ENCODE data around the gene TBX6.
"Not testable (repeated sequence)": the region's sequence is repeated elsewhere in the genome, so short reads cannot be mapped to it uniquely, and the experiment has no call there.

Gene TBX6, protein sequence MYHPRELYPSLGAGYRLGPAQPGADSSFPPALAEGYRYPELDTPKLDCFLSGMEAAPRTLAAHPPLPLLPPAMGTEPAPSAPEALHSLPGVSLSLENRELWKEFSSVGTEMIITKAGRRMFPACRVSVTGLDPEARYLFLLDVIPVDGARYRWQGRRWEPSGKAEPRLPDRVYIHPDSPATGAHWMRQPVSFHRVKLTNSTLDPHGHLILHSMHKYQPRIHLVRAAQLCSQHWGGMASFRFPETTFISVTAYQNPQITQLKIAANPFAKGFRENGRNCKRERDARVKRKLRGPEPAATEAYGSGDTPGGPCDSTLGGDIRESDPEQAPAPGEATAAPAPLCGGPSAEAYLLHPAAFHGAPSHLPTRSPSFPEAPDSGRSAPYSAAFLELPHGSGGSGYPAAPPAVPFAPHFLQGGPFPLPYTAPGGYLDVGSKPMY

DNA sequence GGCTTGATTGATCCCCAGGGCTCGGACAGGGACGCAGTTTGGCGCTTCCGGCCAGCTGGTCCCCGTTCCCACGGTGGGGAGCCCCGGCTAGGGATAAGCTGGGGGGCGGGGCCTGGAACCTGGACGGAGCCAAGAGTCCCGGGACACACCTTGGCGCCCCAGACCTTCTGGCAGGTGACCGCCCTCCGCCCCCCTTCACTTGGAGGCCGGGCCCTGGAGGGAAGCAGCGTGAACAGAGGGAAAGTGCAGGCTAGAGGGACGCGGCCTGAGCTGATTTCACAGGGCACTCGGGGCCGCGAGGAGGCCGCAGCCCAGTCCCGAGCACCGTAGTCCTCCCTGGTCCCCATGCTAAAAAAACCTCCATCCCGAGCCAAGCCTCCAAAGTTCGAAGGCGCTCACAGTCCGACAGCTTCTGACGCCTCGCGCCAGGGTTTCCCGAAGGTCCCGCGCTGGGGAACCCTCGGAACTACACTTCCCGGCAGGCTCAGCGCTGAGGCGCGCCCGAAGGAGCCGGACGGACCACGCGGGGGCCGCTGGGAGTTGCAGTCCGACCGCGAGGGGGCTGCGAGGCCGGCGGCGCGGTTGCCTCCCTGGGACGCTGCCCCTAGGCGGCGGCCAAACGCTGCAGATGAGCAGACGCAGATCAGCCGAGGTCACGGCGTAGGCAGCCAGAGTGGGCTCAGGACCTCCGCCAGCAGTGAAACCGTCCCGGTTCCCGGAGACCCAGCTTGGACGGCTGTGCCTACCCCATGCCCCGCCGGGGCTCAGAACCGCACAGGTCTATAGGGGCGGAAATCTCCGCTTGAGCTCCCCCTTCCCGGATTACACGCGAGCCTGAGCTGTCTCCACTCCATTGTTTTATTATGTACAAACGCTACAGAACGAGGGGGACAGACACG lies at the start of gene TBX6:
TBX6 (minus strand) TSS at position 451 of the 899 bp plus-strand sequence. CDS start 731 bp downstream, outside the sequence.
- DNase-seq (ENCODE audit: low read depth, low spot score): peak; percentile 97

- DNase-seq (ENCODE audit: low read depth, low spot score): no peak
These were observed 48.1 kb upstream of the TBX6 start for GRCh38 chr16:30139583-30140481.

GRCh38 chr16:30137897-30138296 lies 46.2 kb upstream of the TBX6 start:
- DNase-seq (ENCODE audit: low read depth, low spot score): no peak

- no peak for DNase-seq (ENCODE audit: low read depth, low spot score)
These were observed 45.4 kb upstream of the TBX6 start for GRCh38 chr16:30136971-30137605.

GRCh38 chr16:30132591-30132990 lies 40.9 kb upstream of the TBX6 start:
- DNase-seq (ENCODE audit: low read depth, low spot score): no peak

DNA sequence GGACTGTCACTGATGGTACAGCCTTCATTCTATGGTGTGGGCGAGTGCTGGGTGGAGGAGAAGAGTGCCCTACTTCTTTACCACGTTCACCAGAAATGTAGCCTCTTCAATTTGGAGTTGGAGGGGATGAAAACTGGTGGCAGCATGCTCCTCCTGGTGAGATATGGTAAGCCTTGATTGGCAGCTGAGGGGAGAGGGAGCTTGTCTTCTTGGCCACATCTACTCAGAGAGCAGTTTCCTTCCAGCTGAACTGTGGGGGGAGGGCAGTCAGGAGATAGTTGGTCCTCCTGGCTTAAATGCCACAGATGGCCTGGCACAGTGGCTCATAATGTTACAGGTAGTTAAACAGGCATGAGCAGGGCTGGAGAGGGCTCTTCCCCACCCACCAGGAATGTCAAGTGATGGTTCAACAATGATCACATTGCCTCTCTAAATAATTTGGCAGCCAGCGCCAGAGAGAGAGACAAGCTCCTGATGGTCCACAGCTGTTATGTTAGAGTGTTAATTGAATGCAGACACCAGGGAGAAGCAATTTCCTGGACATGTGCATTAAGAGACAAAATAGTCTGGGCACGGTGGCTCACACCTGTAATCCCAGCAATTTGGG lies 40.2 kb upstream of the TBX6 start:
- no peak for DNase-seq (ENCODE audit: low read depth, low spot score)

GRCh38 chr16:30127993-30128392 lies 36.3 kb upstream of the TBX6 start:
- DNase-seq (ENCODE audit: low read depth, low spot score): no peak

DNA sequence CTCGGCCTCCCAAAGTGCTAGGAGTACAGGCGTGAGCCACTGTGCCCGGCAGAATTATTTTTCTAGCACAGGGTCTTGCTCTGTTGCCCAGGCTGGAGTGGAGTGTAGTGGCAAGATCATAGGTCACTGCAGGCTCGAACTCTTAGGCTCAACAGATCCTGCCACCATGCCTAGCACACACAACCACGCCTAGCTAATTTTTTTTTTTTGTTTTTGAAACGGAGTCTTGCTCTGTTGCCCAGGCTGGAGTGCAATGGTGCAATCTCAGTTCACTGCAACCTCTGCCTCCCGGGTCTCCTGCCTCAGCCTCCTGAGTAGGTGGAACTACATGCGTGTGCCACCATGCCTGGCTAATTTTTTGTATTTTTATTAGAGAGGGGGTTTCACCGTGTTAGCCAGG lies 34.0 kb upstream of the TBX6 start:
- DNase-seq (ENCODE audit: low read depth, low spot score): not testable (repeated sequence)

DNA sequence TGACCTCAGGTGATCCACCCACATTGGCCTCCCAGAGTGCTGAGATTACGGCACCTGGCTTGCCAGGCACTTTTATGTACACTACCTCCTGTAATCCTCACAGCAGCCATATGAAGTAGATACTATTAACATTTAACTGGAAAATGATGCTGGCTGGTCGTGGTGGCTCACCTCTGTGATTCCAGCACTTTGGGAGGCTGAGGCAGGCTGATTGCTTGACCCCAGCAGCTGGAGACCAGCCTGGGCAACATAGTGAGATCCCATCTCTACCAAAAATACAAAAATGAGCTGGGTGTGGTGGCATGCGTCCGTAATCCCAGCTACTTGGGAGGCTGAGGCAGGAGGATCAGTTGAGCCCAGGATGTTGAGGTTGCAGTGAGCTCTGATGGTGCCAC lies 33.3 kb upstream of the TBX6 start:
- no peak for DNase-seq (ENCODE audit: low read depth, low spot score)

GRCh38 chr16:30122604-30123160 lies 31.0 kb upstream of the TBX6 start:
- DNase-seq (ENCODE audit: low read depth, low spot score): no peak

- no peak for DNase-seq (ENCODE audit: low read depth, low spot score)
These were observed 30.2 kb upstream of the TBX6 start for GRCh38 chr16:30121741-30122571.

- DNase-seq (ENCODE audit: low read depth, low spot score): no peak
These were observed 28.8 kb upstream of the TBX6 start for GRCh38 chr16:30120340-30121105.

- no peak for DNase-seq (ENCODE audit: low read depth, low spot score)
These were observed 27.7 kb upstream of the TBX6 start for GRCh38 chr16:30119428-30119827.

GRCh38 chr16:30117768-30118167 lies 26.0 kb upstream of the TBX6 start:
- DNase-seq (ENCODE audit: low read depth, low spot score): peak; percentile 41

DNA sequence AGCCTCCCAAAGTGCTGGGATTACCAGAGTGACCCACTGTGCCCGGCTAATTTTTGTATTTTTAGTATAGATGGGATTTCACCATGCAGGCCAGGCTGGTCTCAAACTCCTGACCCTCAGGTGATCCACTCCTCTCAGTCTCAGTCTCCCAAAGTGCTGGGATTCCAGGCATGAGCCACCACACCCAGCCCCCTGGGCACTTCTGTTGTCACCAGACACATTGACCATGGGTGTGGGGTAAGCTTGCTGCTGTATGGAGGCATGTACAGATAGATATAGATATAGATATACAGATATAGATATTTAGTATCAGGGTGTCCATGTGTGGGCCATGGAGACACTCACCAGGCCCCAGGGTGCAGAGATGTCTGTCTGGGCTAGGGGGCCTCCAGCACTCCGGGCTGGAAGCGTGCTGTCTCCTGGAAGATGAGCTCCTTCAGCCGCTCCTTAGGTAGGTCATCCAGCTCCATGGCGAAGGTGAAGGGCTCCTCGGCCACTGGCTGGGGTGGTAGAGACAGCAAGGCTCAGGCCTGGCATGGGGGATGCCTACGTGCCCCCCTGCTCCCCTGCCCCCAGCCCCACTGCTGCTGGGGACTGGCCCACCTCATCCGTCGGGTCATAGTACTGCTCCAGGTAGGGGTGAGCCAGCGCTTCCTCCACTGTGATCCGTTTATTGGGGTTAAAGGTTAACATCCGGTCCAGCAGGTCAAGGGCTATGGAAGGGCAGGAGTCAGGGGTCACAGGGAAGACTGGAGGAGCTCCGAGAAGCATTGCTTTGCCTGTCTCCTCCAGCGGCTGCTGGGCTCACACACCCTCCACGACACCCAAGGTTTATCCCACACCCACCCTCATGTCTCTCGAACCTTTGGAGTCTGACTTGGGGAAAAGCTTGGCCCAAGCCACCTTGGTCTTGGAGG lies 24.8 kb upstream of the TBX6 start:
- no peak for DNase-seq (ENCODE audit: low read depth, low spot score)

DNA sequence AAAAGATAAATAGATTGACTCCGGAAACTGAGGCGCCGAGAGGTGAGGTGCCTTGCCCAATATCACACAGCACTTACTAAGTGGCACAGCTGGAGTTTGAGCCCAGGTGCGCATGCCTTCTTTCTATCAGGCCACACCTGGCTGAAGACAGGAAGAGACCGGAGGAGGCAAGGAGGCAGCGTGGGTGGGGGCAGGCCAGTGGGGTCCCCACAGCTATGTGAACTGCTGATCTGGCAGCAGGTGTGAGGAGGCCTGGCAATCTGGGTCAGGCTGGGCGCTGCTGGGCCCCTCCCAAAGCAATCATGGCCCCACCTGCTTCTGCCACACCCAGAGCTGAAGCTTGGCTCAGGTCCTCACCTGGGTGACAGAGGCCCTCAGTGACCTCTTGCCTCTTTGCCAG lies 23.5 kb upstream of the TBX6 start:
- no peak for DNase-seq (ENCODE audit: low read depth, low spot score)

DNA sequence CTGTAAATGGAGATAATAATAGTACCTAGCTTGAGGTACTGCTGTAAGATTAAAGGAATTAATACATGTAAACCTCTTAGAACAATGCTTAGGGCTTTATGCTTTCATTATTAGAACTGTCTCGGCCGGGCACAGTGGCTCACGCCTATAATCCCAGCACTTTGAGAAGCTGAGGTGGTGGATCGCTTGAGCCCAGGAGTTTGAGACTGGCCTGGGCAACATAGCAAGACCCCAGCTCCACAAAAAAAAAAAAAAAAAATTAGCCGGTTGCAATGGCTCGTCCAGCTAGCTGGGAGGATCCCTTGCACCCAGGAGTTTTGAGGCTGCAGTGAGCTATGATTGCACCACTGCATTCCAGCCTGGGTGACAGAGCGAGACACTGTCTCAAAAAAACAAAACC lies 23.1 kb upstream of the TBX6 start:
- not testable (repeated sequence) for DNase-seq (ENCODE audit: low read depth, low spot score)

GRCh38 chr16:30114411-30114810 lies 22.7 kb upstream of the TBX6 start:
- DNase-seq (ENCODE audit: low read depth, low spot score): no peak
